GM18499 (cell line): ENCODE data around the gene ZNF70.

Experiments
- ATAC-seq: cut with Tn5 transposase; IDR thresholded peaks from one replicate; pipeline ENCODE4 v1.9.1; 2021; ENCODE audit warnings: moderate number of reproducible peaks; ENCODE audit not compliant: insufficient read depth, unreplicated experiment

ZNF70 gene

DNA sequence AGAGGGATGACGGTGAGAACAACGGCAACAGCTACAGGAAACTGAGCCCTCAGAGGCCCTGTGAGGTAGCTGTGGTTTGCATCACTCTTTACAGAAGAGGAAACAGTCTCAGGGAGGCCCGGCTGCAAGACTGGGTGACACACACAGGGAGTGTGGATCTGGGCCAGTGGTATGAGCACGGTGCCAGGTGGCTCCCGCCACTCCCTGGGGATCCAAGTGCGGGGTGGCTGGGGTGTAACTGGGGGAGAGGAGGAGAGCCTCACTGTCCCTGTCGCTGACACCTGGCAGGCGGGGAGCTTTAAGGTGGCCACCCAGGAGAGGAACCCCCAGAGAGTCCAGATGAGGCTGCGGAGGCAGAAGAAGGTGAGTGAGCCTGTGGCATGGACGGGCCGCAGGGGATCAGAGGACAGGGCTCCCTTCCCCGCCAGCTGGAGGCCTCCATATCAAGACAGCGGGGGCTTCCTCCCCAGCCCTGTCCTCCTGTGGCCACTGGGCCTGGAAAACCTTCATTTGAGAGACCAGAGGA, 54.5 kb downstream of the ZNF70 start:
- no peak for ATAC-seq

- ATAC-seq, result no peak
These were observed 55.2 kb downstream of the ZNF70 start for GRCh38 chr22:23695571-23696325.

DNA sequence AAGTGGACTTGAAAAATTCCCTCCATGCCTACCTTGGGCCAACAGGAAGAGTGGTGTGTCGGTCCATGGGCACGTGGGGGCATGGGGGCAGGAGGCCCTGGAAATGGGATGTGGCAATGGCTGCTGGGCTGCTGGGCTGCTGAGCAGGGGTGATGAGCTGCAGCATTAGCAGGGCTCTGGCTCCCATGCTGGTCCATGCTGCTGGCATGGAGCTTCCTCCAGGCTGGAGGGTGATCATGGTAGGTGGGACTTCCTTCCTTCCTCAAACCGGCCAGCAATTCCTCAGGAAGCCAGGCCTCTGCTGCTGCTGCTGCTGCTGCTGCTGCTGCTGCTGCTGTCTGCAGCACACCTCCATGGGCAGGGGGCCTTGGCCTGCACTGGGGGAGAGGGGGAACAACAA, 55.8 kb downstream of the ZNF70 start:
- ATAC-seq, result no peak

DNA sequence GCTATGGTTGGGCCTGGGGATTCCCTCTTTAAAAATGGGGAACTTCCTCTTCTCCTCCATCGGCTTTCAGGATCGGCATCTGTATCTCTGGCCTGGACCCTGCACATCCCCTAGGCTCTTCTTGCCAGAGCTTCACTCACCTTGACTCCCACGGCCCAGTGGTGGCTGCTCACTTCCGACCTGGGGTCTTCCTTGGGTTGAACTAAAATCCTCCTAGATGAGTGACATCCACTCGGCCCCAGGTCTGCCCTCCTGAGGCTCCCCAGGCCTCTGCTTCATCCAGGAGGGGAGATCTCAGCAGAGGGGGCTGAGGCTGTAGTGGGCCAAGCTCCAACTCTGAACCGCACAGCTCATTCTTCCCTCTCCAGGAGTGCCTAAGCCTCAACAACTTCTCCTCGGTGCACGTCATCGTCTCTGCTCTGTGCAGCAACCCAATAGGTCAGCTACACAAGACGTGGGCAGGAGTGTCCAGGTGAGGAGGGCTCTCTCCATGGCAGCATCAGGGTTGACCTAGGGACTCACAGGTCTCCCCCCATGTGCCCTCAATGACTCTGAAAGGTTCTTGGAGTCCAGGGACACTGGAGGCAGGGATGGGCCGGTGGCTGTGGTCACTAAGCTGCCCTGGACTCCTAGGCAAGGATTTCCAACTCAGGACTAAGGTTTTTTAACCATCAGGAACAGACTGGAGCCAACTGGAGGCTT, 56.8 kb downstream of the ZNF70 start:
- ATAC-seq, result no peak

DNA sequence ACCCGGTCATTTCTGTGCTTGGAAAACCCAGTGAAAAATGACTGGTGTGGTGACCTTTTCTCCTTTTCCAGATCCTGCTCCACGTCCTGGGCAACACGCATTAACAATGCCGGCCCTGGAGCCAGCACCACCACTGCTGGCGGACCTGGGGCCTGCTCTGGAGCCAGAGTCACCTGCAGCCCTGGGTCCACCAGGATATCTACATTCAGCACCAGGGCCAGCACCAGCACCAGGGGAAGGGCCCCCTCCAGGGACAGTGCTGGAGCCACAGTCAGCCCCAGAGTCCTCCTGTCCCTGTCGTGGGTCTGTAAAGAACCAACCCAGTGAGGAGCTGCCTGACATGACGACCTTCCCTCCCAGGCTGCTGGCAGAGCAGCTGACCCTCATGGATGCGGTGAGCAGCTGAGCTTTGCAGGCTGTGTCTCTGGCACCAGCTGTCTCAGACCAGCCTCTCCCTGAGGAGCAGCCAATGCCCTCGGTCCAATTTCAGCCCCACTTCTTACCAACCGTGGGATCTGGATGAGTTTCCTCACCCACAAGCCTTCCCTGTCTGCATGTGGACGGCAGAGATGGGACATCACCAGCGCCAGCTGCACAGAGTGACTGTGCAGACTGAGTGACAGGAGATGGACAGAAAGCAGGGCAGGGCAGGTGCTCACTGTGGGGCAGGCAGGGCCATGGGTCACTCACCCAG, 58.2 kb downstream of the ZNF70 start:
- no peak for ATAC-seq

DNA sequence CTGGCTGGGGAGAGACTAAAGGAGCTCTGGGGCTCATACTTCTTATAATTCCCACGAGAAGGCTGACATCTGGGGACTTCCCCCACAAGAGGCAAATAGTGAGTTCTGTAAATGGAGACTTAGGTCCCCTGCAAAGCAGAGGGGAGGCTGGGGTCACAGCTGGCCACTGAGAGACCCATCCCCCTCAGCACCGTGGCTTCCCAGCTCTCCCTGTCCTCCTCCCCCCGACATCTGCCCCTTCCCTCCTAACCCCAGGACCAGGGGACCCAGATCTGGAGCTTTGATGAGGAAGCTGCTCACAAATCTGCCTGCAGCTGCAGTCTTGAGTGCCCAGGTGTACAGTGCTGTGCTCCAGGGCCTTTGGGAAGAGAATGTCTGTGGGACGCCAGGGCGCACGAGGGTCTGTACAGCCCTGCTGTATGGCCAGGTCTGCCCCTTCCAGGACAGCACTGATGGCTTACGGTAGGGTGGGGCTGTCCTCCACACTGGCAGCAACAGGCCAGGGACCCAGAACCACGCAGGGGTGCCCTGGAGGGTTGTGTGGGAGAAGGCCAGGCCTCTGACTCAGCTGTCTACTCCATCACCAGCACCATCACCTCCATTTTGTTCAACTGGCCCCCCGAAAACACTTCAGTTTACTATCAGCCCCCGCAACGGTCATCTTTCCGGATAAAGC, 59.0 kb downstream of the ZNF70 start:
- no peak for ATAC-seq

DNA sequence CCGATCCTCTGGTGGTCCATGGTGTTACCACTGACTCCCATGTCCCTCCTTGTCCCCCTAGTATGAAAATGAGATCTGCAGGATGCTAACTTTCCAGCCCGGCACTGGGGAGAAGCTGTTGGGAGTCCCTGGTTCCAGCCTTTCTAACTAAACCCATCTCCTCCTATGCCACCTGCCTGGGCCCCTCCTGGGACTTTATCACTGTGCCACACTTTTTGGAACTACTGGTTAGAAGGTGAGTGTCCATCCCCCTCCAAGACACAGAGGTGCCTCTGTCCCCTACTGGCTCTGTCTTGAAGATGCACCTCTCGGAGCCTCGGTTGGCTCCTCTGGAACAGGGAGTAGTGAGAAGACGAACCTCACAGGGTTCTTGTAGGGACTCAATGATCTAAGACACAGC, 60.2 kb downstream of the ZNF70 start, which contains the start of gene RGL4:
Gene RGL4, plus strand, starts transcription at position 301 of the 400 bp plus-strand sequence. CDS start 1,018 bp downstream, outside the sequence.
- no peak for ATAC-seq

- no peak for ATAC-seq
These were observed 61.5 kb downstream of the ZNF70 start for GRCh38 chr22:23689414-23689813.
